Neutrophil (primary cell): ENCODE measurements around the gene TPBG.

ENCODE experiments used
- H3K27ac ChIP-seq: fragments of 200-600 bp; sonication (generic); 2 replicates; pipeline ENCODE4 v1.5.1; 2016; ENCODE audit warnings: mild to moderate bottlenecking, moderate library complexity
- H3K27me3 ChIP-seq: fragments of 200-600 bp; sonication (generic); 2 replicates; pipeline ENCODE4 v1.6.0; 2016; ENCODE audit warnings: mild to moderate bottlenecking
- H3K36me3 ChIP-seq: fragments of 200-600 bp; sonication (generic); 2 replicates; pipeline ENCODE4 v1.5.1; 2017
- H3K4me1 ChIP-seq, 2 experiments: fragments of 200-600 bp in 1 of 2; sonication (generic) in 1 of 2; 1 replicate in 1 of 2; 2 replicates in 1 of 2; pipeline versions ENCODE4 v1.5.1 to v1.6.1; 2013 to 2016; ENCODE audit warnings: low read depth in 1 of 2, low read length in 1 of 2, mild to moderate bottlenecking in 1 of 2, moderate library complexity in 1 of 2; ENCODE audit not compliant: control insufficient read depth in 1 of 2, insufficient read depth in 1 of 2
- H3K4me3 ChIP-seq, 2 experiments: fragments of 200-600 bp in 1 of 2; sonication (generic) in 1 of 2; 1 replicate in 1 of 2; 2 replicates in 1 of 2; pipeline ENCODE4 v1.5.1; 2013 to 2016; ENCODE audit warnings: low read depth in 1 of 2, low read length in 1 of 2, mild to moderate bottlenecking in 1 of 2, moderate library complexity in 1 of 2
- H3K9me3 ChIP-seq: fragments of 200-600 bp; sonication (generic); 2 replicates; pipeline ENCODE4 v1.5.1; 2016
- TF ChIP-seq, protein P1 (sequence below): fragments of 200-600 bp; sonication (generic); IDR thresholded peaks from 2 replicates; pipeline ENCODE4 v1.5.1; 2016; ENCODE audit warnings: antibody characterized with exemption

The TPBG gene

DNA sequence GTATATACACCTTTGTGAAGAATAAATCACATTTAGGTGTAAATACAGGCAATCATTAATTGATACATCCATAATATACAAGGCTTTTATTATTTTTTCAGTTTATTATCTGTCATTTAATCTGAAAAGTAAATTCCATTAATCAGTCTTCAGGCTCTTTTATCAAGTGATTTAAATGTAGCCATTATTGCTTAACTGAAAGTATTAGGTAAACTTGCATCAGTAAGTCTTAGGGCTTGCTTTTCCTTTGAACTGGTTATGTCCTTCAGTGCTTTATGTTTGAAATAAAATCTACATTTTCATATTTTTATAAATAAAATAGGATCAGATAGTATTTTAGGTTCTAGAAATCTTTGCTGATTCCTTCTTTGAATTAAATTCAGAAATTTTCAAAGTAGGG, 4.1 kb downstream of the TPBG start:
- Histone ChIP-seq H3K36me3 (no peaks in the 10 kb centered on the region), H3K4me1 (peaks cover 8 to 20% of the 10 kb centered on the region in 2 experiments), H3K27me3 (peaks cover 72% of the 10 kb centered on the region), H3K9me3 (no peaks in the 10 kb centered on the region), H3K4me3 (no peak overlapping the region), H3K27ac (no peak overlapping the region)
- TF ChIP-seq, protein P1, sequence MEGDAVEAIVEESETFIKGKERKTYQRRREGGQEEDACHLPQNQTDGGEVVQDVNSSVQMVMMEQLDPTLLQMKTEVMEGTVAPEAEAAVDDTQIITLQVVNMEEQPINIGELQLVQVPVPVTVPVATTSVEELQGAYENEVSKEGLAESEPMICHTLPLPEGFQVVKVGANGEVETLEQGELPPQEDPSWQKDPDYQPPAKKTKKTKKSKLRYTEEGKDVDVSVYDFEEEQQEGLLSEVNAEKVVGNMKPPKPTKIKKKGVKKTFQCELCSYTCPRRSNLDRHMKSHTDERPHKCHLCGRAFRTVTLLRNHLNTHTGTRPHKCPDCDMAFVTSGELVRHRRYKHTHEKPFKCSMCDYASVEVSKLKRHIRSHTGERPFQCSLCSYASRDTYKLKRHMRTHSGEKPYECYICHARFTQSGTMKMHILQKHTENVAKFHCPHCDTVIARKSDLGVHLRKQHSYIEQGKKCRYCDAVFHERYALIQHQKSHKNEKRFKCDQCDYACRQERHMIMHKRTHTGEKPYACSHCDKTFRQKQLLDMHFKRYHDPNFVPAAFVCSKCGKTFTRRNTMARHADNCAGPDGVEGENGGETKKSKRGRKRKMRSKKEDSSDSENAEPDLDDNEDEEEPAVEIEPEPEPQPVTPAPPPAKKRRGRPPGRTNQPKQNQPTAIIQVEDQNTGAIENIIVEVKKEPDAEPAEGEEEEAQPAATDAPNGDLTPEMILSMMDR = no peak

DNA sequence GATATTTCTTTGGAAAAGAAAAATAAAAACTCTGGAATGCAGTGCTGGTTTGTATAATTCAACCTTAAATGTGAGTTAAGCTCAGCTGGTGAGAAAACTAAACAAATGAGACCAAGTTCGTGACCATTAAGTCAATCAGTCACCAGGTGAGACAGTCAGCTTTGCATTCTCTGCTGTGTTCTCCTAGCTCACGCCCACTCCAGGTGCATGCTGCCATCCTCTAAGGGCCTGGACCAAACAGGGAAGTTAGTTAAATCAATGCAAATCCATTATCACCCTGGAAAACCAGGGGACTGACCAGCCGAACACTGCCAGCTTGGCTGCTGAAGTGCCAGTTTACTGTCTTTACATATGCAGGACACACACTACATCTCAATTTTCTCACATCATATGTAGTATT, 7.2 kb downstream of the TPBG start:
- Histone ChIP-seq H3K4me3 (no peak overlapping the region), H3K27ac (no peak overlapping the region), H3K4me1 (no peaks in the 10 kb centered on the region), H3K27me3 (peaks cover 41% of the 10 kb centered on the region), H3K36me3 (no peaks in the 10 kb centered on the region), H3K9me3 (no peaks in the 10 kb centered on the region)
- TF ChIP-seq, protein P1 = no peak

DNA sequence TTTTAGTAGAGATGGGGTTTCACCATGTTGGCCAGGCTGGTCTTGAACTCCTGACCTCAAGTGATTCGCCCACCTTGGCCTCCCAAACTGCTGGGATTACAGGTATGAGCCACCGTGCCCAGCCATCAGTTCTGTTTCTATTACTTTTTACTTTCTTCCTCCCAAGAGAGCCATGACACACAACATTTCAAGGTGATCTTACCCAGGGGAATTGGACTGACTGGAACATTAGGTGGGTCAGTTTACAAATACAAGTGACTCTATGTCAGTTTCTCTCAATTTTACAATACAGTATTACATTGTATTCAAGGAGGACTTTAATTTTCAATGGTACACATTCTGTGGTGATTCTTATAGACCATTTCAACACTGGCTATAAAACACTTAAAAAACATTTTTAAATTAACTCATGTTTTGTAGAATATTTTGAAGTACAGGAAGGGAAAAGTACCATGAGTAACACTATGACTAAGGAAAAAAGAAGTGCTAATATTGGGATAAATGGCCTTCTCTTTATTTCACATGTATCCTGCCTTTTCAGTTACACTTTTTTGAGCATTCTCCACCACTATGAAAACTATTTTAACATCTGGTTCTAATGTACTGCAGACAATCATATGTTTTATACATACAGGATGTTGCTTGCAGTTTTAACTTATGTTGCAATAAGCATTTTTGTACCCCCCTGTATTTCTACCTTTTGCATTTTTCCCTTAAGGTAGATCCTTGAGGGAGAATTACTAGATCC, 8.4 kb downstream of the TPBG start:
- TF ChIP-seq, protein P1 = no peak
- H3K27ac ChIP-seq = no peak overlapping the region
- no peaks in the 10 kb centered on the region for H3K36me3 ChIP-seq
- H3K27me3 ChIP-seq = peaks cover 30% of the 10 kb centered on the region
- no peak overlapping the region for H3K4me3 ChIP-seq
- no peaks in the 10 kb centered on the region for H3K9me3 ChIP-seq
- H3K4me1 ChIP-seq = no peaks in the 10 kb centered on the region

DNA sequence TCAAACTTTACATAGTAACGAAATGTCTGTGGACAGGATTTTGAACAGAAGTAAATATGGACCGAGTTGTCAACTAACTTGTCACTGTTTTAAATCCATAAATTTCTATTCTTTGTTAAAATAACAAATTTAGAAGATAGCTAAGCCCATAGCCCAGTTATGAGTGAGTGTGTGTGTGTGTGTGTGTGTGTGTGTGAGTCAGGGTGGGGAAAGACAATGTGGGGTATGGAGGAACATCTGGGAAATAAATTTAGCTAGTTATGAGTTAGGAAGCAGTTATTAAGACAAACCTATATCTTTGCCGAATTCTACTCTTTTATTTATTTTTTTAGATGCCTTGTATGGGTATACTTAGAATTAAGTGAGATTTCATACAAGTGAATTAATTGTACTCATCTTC, 9.0 kb downstream of the TPBG start:
- TF ChIP-seq, protein P1 = no peak
- Histone ChIP-seq H3K4me1 (no peaks in the 10 kb centered on the region), H3K27ac (no peak overlapping the region), H3K27me3 (peaks cover 23% of the 10 kb centered on the region), H3K4me3 (no peak overlapping the region), H3K36me3 (no peaks in the 10 kb centered on the region), H3K9me3 (no peaks in the 10 kb centered on the region)

DNA sequence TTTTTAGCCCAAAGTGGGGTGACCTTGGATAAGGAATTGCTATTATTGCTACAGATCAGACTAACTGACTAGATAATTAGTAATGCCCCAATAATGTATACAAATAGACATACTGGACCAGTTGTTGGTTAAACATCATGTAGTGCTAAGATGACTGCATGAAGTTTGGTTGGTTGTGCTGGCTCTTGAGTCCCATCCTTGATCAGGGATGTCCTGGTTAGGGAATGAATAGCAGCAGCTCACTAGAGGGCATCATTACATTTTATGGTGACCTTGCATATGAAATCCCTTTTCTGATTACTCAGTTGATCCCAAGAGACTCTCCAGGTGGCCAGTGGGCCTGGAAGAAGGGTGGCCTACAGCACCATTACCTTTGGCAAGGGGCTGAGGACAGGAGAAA, 10.9 kb downstream of the TPBG start:
- no peaks in the 10 kb centered on the region for H3K4me1 ChIP-seq
- TF ChIP-seq, protein P1 = no peak
- no peaks in the 10 kb centered on the region for H3K36me3 ChIP-seq
- H3K27ac ChIP-seq = no peak overlapping the region
- H3K27me3 ChIP-seq = peaks cover 4% of the 10 kb centered on the region
- H3K9me3 ChIP-seq = no peaks in the 10 kb centered on the region
- no peak overlapping the region for H3K4me3 ChIP-seq
